ENCODE measurements around the gene MCRS1.

Gene MCRS1

DNA sequence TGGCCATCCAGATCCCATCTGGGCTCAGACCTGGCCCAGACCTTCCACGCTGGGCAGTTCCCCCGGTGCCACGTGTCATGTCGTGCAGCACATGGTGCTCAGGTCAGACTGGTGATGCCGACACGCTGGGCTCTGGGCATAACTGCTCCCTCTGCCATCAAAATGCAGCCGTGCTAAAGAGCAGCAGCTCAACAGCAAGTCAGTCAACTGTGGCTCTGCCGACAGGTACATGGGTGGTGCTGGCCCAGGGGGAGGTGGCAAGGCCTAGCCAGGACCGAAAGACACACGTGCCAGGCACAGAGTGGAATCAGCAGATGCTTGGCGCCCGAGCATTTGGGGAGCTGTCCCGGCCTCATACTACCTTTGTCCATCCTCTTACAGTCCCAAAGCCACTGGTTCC lies 1.6 kb downstream of the MCRS1 start:
- TF ChIP-seq, protein P1, sequence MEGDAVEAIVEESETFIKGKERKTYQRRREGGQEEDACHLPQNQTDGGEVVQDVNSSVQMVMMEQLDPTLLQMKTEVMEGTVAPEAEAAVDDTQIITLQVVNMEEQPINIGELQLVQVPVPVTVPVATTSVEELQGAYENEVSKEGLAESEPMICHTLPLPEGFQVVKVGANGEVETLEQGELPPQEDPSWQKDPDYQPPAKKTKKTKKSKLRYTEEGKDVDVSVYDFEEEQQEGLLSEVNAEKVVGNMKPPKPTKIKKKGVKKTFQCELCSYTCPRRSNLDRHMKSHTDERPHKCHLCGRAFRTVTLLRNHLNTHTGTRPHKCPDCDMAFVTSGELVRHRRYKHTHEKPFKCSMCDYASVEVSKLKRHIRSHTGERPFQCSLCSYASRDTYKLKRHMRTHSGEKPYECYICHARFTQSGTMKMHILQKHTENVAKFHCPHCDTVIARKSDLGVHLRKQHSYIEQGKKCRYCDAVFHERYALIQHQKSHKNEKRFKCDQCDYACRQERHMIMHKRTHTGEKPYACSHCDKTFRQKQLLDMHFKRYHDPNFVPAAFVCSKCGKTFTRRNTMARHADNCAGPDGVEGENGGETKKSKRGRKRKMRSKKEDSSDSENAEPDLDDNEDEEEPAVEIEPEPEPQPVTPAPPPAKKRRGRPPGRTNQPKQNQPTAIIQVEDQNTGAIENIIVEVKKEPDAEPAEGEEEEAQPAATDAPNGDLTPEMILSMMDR (conservative IDR thresholded peaks at IDR 0.05; ENCODE audit: low read length), result no peak
- H3K4me3 ChIP-seq (ENCODE audit: low read length), result no peak overlapping the region
- no peak for DNase-seq (ENCODE audit: low read depth)

DNA sequence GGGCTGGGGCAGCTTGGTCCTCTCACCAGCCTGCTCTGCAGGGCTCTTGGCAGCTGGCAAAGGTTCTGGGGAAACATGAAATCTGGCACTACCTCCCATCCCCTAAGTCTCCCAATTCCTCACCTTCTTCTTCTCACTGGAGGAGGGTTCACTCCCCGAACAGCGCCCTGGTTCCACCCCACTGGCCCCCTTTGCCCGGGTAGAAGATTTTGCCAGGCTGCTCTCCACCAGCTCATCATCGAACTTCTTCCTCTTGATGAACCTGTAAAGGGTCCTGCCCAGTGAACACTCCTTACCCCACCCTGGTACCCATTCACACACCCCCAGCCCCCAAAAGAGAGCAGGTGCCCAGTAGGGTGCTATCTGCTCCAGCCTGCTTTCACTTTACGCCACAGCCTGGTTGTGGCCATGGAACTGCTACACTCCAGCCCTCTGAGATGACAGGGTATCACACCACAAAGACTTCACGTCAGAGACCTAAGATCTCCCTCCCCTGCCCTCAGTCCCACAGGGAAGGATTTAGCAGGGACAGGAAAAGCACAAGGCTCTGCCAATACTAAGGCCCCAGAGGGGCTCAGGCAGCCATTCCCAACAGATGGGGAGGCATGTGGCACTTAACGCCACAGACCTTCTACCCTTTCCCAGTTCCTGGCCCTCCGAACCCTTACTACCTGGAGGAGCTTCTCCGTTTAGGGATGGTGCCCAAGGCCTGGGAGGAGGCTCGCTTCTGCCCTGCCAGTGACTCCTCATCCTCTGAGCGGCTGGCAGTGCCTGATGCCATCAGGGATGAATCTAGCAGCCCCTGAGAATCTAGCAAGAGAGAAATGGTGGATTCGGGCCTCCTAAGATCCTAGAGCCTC lies 2.3 kb downstream of the MCRS1 start:
- TF ChIP-seq, protein P1 (conservative IDR thresholded peaks at IDR 0.05; ENCODE audit: low read length), result no peak
- H3K4me3 ChIP-seq (ENCODE audit: low read length), result no peak overlapping the region
- DNase-seq (ENCODE audit: low read depth), result no peak

DNA sequence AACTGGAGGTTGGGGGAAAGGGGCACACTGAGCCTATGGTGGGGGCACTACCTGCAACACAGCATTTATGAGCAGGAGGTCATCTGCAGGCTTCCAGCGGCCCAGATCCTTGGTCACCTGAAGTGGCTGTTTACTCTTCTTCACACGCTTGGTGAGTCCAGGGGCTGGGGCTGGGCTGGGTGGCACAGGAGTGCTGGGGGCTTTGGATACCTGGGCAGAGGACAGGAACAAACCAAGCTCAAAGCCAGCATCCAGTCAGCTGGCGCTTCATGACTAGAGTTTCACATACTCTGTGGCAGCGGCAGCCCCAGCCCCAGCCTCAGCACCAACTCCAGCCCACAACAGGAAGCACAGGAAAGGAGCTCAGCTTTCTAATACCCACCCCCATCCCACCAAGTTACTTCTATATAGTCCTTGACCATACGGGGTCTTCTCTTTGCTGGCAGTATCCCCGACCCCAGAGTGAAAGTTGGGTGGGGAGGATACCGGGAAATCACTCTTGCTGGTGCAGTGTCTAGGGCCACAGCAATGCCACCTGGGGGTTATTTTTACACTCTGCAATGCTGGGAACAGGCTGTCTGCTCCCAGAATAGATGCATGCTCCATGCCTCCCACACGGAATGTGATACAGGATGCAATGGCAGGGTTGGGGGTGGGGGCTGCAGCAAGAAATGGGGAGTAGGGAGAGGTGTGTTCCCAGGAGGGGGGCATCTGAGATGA lies 3.1 kb downstream of the MCRS1 start:
- TF ChIP-seq, protein P1 (conservative IDR thresholded peaks at IDR 0.05; ENCODE audit: low read length), result no peak
- DNase-seq (ENCODE audit: low read depth), result no peak
- H3K4me3 ChIP-seq (ENCODE audit: low read length), result no peak overlapping the region

DNA sequence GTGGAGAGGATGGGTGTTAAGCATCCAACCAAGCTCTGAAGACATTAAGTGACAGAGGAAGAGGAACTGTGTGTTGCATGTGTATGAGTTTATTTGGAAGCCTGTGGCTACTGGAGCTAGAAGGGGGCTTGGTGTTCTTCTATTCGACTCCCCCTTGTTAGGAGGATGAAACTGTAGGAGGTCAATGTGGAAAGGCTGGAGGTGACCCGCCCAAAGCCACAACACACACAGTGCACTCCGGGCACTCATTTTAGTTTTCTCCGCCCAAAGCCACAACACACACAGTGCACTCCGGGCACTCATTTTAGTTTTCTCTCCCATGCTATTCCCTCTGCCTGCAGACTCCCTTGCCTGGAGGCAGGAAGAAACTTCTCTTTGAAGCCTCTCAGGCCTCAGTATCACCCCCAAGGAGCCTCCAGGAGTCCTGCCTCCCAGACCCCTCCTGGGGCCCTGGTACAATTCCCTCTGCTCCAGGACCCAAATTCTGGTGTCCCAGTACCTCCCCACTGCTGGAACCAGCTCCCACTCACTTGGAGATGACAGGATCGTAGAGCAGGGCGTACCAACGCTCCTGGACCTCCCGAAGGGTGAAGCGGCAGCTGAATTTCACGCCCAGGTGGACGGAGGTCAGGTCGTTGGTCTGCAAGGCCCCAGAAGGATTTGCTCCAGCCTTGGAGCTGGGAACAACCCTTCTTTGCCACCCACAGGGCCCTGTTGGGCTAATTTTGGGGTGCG lies 3.8 kb downstream of the MCRS1 start:
- H3K4me3 ChIP-seq (ENCODE audit: low read length), result no peak overlapping the region
- DNase-seq (ENCODE audit: low read depth), result no peak
- TF ChIP-seq, protein P1 (conservative IDR thresholded peaks at IDR 0.05; ENCODE audit: low read length), result no peak

DNA sequence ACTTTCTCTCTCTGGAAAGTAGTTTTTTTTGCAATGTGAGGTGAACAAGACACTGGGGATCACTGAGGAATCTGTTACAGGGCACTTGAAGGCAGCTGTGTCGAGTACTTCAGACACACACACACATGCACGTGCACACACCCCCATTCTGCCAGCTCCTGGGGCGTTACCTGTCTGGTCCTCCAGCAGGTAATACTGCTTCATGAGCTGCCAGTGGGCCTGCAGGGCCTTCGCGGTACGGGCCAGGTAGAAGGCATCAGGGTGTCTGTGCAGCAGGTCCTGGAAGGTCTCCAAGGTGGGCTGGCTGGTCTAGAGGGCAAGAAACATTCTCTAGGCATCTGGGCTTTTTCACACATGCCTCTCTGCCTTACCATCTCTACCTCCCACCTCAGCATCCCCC lies 5.1 kb downstream of the MCRS1 start:
- DNase-seq (ENCODE audit: low read depth), result no peak
- TF ChIP-seq, protein P1 (conservative IDR thresholded peaks at IDR 0.05; ENCODE audit: low read length), result no peak
- H3K4me3 ChIP-seq (ENCODE audit: low read length), result no peak overlapping the region

DNA sequence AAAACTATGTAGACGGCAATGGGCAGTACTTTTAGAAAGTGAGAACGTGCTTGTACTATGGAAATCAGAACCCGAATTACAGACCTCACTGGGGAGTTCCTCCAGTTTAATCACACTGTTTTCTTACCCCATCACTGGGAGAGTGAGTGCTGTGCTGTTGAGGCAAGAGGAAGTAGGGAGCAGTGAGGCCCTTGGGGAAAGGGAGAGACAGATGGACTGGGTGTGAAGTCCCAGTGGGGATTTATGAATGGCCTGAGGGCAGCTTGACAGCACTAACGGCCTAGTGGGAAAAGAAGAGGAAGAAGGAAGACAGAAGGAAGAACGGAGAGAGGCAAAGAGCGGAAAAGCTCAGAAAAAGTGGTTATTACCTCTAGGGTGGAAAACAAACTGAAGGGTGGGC lies 5.7 kb downstream of the MCRS1 start:
- H3K4me3 ChIP-seq (ENCODE audit: low read length), result no peak overlapping the region
- no peak for DNase-seq (ENCODE audit: low read depth)
- TF ChIP-seq, protein P1 (conservative IDR thresholded peaks at IDR 0.05; ENCODE audit: low read length), result no peak

All from AG10803 (cell line).